Mesenchymal stem cell (in vitro differentiated cells and primary cell): ENCODE data around the gene PTPRO.

Experiments
- DNase-seq: peaks from one replicate; pipeline ENCODE4 v3.0.0-alpha.2; 2013
- H2AFZ ChIP-seq: one replicate; pipeline ENCODE4 v1.6.1; 2013; ENCODE audit warnings: low read depth, mild to moderate bottlenecking, control low read depth, inconsistent platforms, low read length, moderate library complexity
- H2AK5ac ChIP-seq: 2 replicates; pipeline ENCODE4 v1.6.1; 2013; ENCODE audit warnings: low read length, moderate library complexity, mild to moderate bottlenecking, inconsistent platforms; ENCODE audit not compliant: severe bottlenecking
- H2BK120ac ChIP-seq: one replicate; pipeline ENCODE4 v1.6.1; 2013; ENCODE audit warnings: low read depth, mild to moderate bottlenecking, inconsistent platforms, low read length, moderate library complexity
- H2BK12ac ChIP-seq, 2 experiments: one replicate each; pipeline ENCODE4 v1.6.1; 2013; ENCODE audit warnings: inconsistent platforms in 2 of 2, low read length in 2 of 2, mild to moderate bottlenecking in 2 of 2, moderate library complexity in 2 of 2, control low read depth in 1 of 2
- H2BK15ac ChIP-seq: one replicate; pipeline ENCODE4 v1.6.1; 2013; ENCODE audit warnings: mild to moderate bottlenecking, low read depth, inconsistent platforms; ENCODE audit not compliant: poor library complexity, severe bottlenecking
- H2BK5ac ChIP-seq: 2 replicates; pipeline ENCODE4 v1.6.1; 2013; ENCODE audit warnings: low read depth, mild to moderate bottlenecking, low read length, control low read depth, inconsistent platforms; ENCODE audit not compliant: poor library complexity, severe bottlenecking
- H3K14ac ChIP-seq, 2 experiments: one replicate each; pipeline ENCODE4 v1.6.1; 2013; ENCODE audit warnings: inconsistent platforms in 2 of 2, low read length in 2 of 2, control low read depth in 1 of 2, mild to moderate bottlenecking in 1 of 2, moderate library complexity in 1 of 2
- H3K18ac ChIP-seq, 2 experiments: one replicate each; pipeline ENCODE4 v1.6.1; 2013; ENCODE audit warnings: inconsistent platforms in 2 of 2, low read length in 2 of 2, control low read depth in 1 of 2, low read depth in 1 of 2, mild to moderate bottlenecking in 1 of 2
- H3K23ac ChIP-seq, 2 experiments: one replicate each; pipeline ENCODE4 v1.6.1; 2013; ENCODE audit warnings: inconsistent platforms in 2 of 2, low read length in 2 of 2, mild to moderate bottlenecking in 2 of 2, moderate library complexity in 2 of 2, control low read depth in 1 of 2
- H3K27ac ChIP-seq: 2 replicates; pipeline ENCODE4 v1.5.1; 2013; ENCODE audit warnings: mild to moderate bottlenecking, moderate library complexity, low read length, control low read depth, inconsistent platforms; ENCODE audit not compliant: poor library complexity, severe bottlenecking
- H3K27me3 ChIP-seq, 2 experiments: 2 replicates each; pipeline versions ENCODE4 v1.6.1 to v1.7.0; 2013; ENCODE audit warnings: low read length in 2 of 2, mild to moderate bottlenecking in 2 of 2, moderate library complexity in 2 of 2, control low read depth in 1 of 2, inconsistent platforms in 1 of 2; ENCODE audit not compliant: control insufficient read depth in 1 of 2, insufficient read depth in 1 of 2
- H3K36me3 ChIP-seq, 2 experiments: 2 replicates each; pipeline versions ENCODE4 v1.6.1 to v1.7.0; 2013; ENCODE audit warnings: low read length in 2 of 2, control low read depth in 1 of 2, inconsistent platforms in 1 of 2, low read depth in 1 of 2, mild to moderate bottlenecking in 1 of 2; ENCODE audit not compliant: insufficient read depth in 2 of 2, control insufficient read depth in 1 of 2
- H3K4ac ChIP-seq, 2 experiments: one replicate each; pipeline ENCODE4 v1.6.1; 2013; ENCODE audit warnings: inconsistent platforms in 2 of 2, low read length in 2 of 2, mild to moderate bottlenecking in 2 of 2, moderate library complexity in 2 of 2, control low read depth in 1 of 2, low read depth in 1 of 2
- H3K4me1 ChIP-seq: 2 replicates; pipeline ENCODE4 v1.6.1; 2013; ENCODE audit warnings: low read depth, low read length, control low read depth; ENCODE audit not compliant: control insufficient read depth, insufficient read depth
- H3K4me2 ChIP-seq: 2 replicates; pipeline ENCODE4 v1.6.1; 2013; ENCODE audit warnings: low read length, mild to moderate bottlenecking, inconsistent platforms; ENCODE audit not compliant: poor library complexity, severe bottlenecking
- H3K4me3 ChIP-seq, 2 experiments: 2 replicates each; pipeline versions ENCODE4 v1.5.1 to v1.7.0; 2013; ENCODE audit warnings: low read length in 2 of 2, mild to moderate bottlenecking in 2 of 2, control low read depth in 1 of 2, low read depth in 1 of 2; ENCODE audit not compliant: insufficient read depth in 1 of 2
- H3K79me1 ChIP-seq: replicated peaks from 2 replicates; pipeline ENCODE4 v1.6.1; 2013; ENCODE audit warnings: mild to moderate bottlenecking, control low read depth, low read length, inconsistent platforms; ENCODE audit not compliant: poor library complexity, severe bottlenecking
- H3K9ac ChIP-seq: 2 replicates; pipeline ENCODE4 v1.7.0; 2013; ENCODE audit warnings: mild to moderate bottlenecking, low read length, moderate library complexity
- H3K9me3 ChIP-seq: 2 replicates; pipeline ENCODE4 v1.7.0; 2013; ENCODE audit warnings: mild to moderate bottlenecking, low read length; ENCODE audit not compliant: control insufficient read depth
- H4K8ac ChIP-seq: one replicate; pipeline ENCODE4 v1.6.1; 2013; ENCODE audit warnings: inconsistent platforms, mild to moderate bottlenecking, low read length, moderate library complexity
- H4K91ac ChIP-seq: one replicate; pipeline ENCODE4 v1.6.1; 2013; ENCODE audit warnings: mild to moderate bottlenecking, low read length, inconsistent platforms
- WGBS: methylation state at CpG from one replicate; pipeline ENCODE4 v1.1.7; 2013; ENCODE audit warnings: mixed read lengths; 5-methylcytosine and 5-hydroxymethylcytosine counted together

The PTPRO gene

GRCh38 chr12:15525441-15525840, 203.1 kb downstream of the PTPRO start:
- Histone ChIP-seq H3K4me1 (no peaks in the 10 kb centered on the region), H3K36me3 (no peaks in the 10 kb centered on the region), H2AFZ (no peak overlapping the region), H2AK5ac (no peak overlapping the region), H2BK120ac (no peak overlapping the region), H3K9ac (no peak overlapping the region), H2BK12ac (no peak overlapping the region), H3K79me1 (no peaks in the 10 kb centered on the region), H2BK5ac (no peak overlapping the region), H3K18ac (no peak overlapping the region), H3K4me2 (no peak overlapping the region), H3K23ac (no peak overlapping the region), H4K8ac (no peak overlapping the region), H4K91ac (no peak overlapping the region), H3K4ac (no peak overlapping the region), H3K9me3 (peaks cover 9% of the 10 kb centered on the region), H3K4me3 (no peak overlapping the region), H3K27ac (no peak overlapping the region), H2BK15ac (no peak overlapping the region), H3K14ac (no peak overlapping the region), H3K27me3 (peaks cover 0 to 6% of the 10 kb centered on the region in 2 experiments)
- WGBS = 80% methylated on average over 1 of the region's 2 CpGs
- no peak for DNase-seq

- peaks cover 0 to 6% of the 10 kb centered on the region in 2 experiments for H3K27me3 ChIP-seq
- no peak overlapping the region for H2BK12ac ChIP-seq
- no peaks in the 10 kb centered on the region for H3K79me1 ChIP-seq
- no peak overlapping the region for H2BK120ac ChIP-seq
- H4K91ac ChIP-seq = no peak overlapping the region
- no peak overlapping the region for H2AK5ac ChIP-seq
- H2BK5ac ChIP-seq = no peak overlapping the region
- no peak overlapping the region for H3K18ac ChIP-seq
- H3K23ac ChIP-seq = no peak overlapping the region
- no peak overlapping the region for H3K4me2 ChIP-seq
- H3K9me3 ChIP-seq = peaks cover 9% of the 10 kb centered on the region
- no peaks in the 10 kb centered on the region for H3K4me1 ChIP-seq
- H2AFZ ChIP-seq = no peak overlapping the region
- no peak overlapping the region for H2BK15ac ChIP-seq
- no peak overlapping the region for H4K8ac ChIP-seq
- WGBS = 59% methylated on average over 3 of the region's 4 CpGs
- no peak overlapping the region for H3K9ac ChIP-seq
- no peak overlapping the region for H3K14ac ChIP-seq
- no peak overlapping the region for H3K4ac ChIP-seq
- H3K27ac ChIP-seq = no peak overlapping the region
- no peak for DNase-seq
- H3K36me3 ChIP-seq = no peaks in the 10 kb centered on the region
- no peak overlapping the region for H3K4me3 ChIP-seq
Measured at GRCh38 chr12:15526033-15526432, 203.7 kb downstream of the PTPRO start.

- H3K4me1 ChIP-seq = no peaks in the 10 kb centered on the region
- H3K9me3 ChIP-seq = peaks cover 9% of the 10 kb centered on the region
- H3K23ac ChIP-seq = no peak overlapping the region
- peak; percentile 28 for DNase-seq
- H3K18ac ChIP-seq = no peak overlapping the region
- H3K27ac ChIP-seq = no peak overlapping the region
- H3K4ac ChIP-seq = no peak overlapping the region
- H2AFZ ChIP-seq = no peak overlapping the region
- WGBS = 88% methylated on average over 6 of the region's 8 CpGs
- H3K79me1 ChIP-seq = no peaks in the 10 kb centered on the region
- H4K91ac ChIP-seq = no peak overlapping the region
- H2BK120ac ChIP-seq = no peak overlapping the region
- no peak overlapping the region for H2BK15ac ChIP-seq
- H3K9ac ChIP-seq = peak overlapping the region; percentile 27
- H3K27me3 ChIP-seq = peaks cover 0 to 6% of the 10 kb centered on the region in 2 experiments
- no peak overlapping the region for H2BK12ac ChIP-seq
- H2AK5ac ChIP-seq = no peak overlapping the region
- no peak overlapping the region for H2BK5ac ChIP-seq
- peak overlapping the region in 1 of 2 experiments; percentile 48 for H3K4me3 ChIP-seq
- no peak overlapping the region for H3K14ac ChIP-seq
- no peak overlapping the region for H4K8ac ChIP-seq
- H3K36me3 ChIP-seq = no peaks in the 10 kb centered on the region
- H3K4me2 ChIP-seq = no peak overlapping the region
Measured at GRCh38 chr12:15527201-15528080, 205.1 kb downstream of the PTPRO start.

- H3K4me1 ChIP-seq = no peaks in the 10 kb centered on the region
- H3K9me3 ChIP-seq = peaks cover 9% of the 10 kb centered on the region
- no peak overlapping the region for H2AK5ac ChIP-seq
- no peak overlapping the region for H3K18ac ChIP-seq
- no peak overlapping the region for H3K23ac ChIP-seq
- H3K27me3 ChIP-seq = peaks cover 0 to 6% of the 10 kb centered on the region in 2 experiments
- H3K9ac ChIP-seq = no peak overlapping the region
- H2BK12ac ChIP-seq = no peak overlapping the region
- no peaks in the 10 kb centered on the region for H3K79me1 ChIP-seq
- H3K36me3 ChIP-seq = no peaks in the 10 kb centered on the region
- no peak overlapping the region for H2AFZ ChIP-seq
- H2BK15ac ChIP-seq = no peak overlapping the region
- no peak overlapping the region for H2BK5ac ChIP-seq
- no peak overlapping the region for H3K4me2 ChIP-seq
- no peak overlapping the region for H3K14ac ChIP-seq
- 95% methylated on average over 1 of the region's 2 CpGs for WGBS
- no peak overlapping the region for H2BK120ac ChIP-seq
- no peak overlapping the region for H4K8ac ChIP-seq
- DNase-seq = no peak
- H3K27ac ChIP-seq = no peak overlapping the region
- no peak overlapping the region for H4K91ac ChIP-seq
- no peak overlapping the region for H3K4ac ChIP-seq
- no peak overlapping the region for H3K4me3 ChIP-seq
Measured at GRCh38 chr12:15528666-15529065, 206.4 kb downstream of the PTPRO start.
